H1 (cell line): Measurements from ENCODE around the gene FOXC1. TPM values are rescaled to one million over a fixed set of nuclear protein-coding genes. Genes with fewer than 3 reads are reported as not detected.

Experiments
- BACH1 ChIP-seq: IDR thresholded peaks from 2 replicates; pipeline ENCODE4 v1.6.1; 2012; ENCODE audit warnings: low read length, improper control_type of control experiment
- BCL11A ChIP-seq, 2 experiments: IDR thresholded peaks; one replicate each; pipeline ENCODE4 v1.6.1; 2011; ENCODE audit warnings: low read depth in 2 of 2, low read length in 2 of 2, mild to moderate bottlenecking in 2 of 2
- MAFK ChIP-seq: IDR thresholded peaks from 2 replicates; pipeline ENCODE4 v1.6.1; 2012; ENCODE audit warnings: low read depth, mild to moderate bottlenecking, improper control_type of control experiment, low read length
- RFX5 ChIP-seq: IDR thresholded peaks from 2 replicates; pipeline ENCODE4 v1.6.1; 2011; ENCODE audit warnings: low read depth, low read length, improper control_type of control experiment, borderline replicate concordance
- RNF2 ChIP-seq: fragments of 200-900, 300-1000 bp; sonication (generic); IDR thresholded peaks from 2 replicates; pipeline ENCODE4 v1.7.1; 2016; ENCODE audit warnings: borderline replicate concordance, low read depth, mild to moderate bottlenecking, antibody characterized with exemption, low read length; ENCODE audit not compliant: poor library complexity, severe bottlenecking; ENCODE audit errors: missing control alignments
- SP1 ChIP-seq: IDR thresholded peaks from 2 replicates; pipeline ENCODE4 v1.6.1; 2011; ENCODE audit warnings: low read depth, low read length
- SUZ12 ChIP-seq: fragments of 200-600 bp; sonication (generic); IDR thresholded peaks from 2 replicates; pipeline ENCODE4 v1.6.1; 2012; ENCODE audit warnings: mild to moderate bottlenecking, inconsistent platforms, low read length, moderate library complexity, mixed read lengths
- TCF12 ChIP-seq: IDR thresholded peaks from 2 replicates; pipeline ENCODE4 v1.6.1; 2011; ENCODE audit warnings: low read depth, mild to moderate bottlenecking, low read length
- ZNF274 ChIP-seq: IDR thresholded peaks from 2 replicates; pipeline ENCODE4 v1.7.0; 2012; ENCODE audit warnings: low read length, borderline replicate concordance; ENCODE audit errors: extremely low read depth
- polyA plus RNA-seq, 7 experiments: library from polyadenylated mRNA; depleted of rRNA in 3 of 7; stranded (reverse) in 5 of 7; unstranded in 2 of 7; fragments of >200 nt in 5 of 7; fragments of 200-250 nt in 2 of 7; gene quantifications; 1 replicate in 5 of 7; 2 replicates in 1 of 7; 4 replicates in 1 of 7; pipeline versions ENCODE4 v1.2.1 to v1.2.3, GENCODE V29; 2011 to 2013; ENCODE audit warnings: missing spikeins in 2 of 7, mixed read lengths in 2 of 7
- total RNA-seq: library from RNA; stranded (reverse); fragmentation: NEBNext Ultra II Directional; extraction: Animal tissue kit (Norgen Biotek cat#: 25700); gene quantifications from 2 replicates; pipeline ENCODE4 v1.2.1, GENCODE V29; 2021
- TF ChIP-seq, protein P1 (sequence below): fragments of 300-600 bp; sonication (generic); IDR thresholded peaks from 2 replicates; pipeline ENCODE4 v1.7.1; 2012; ENCODE audit warnings: low read length, moderate library complexity, mild to moderate bottlenecking, inconsistent platforms; ENCODE audit not compliant: insufficient replicate concordance

The FOXC1 gene
- total and polyA plus RNA-seq, 2 of the 8 experiments (the other 6 are each of a cell fraction or from before 2014, with no cell fraction given) = 0.22 TPM; not detected in 1

DNA sequence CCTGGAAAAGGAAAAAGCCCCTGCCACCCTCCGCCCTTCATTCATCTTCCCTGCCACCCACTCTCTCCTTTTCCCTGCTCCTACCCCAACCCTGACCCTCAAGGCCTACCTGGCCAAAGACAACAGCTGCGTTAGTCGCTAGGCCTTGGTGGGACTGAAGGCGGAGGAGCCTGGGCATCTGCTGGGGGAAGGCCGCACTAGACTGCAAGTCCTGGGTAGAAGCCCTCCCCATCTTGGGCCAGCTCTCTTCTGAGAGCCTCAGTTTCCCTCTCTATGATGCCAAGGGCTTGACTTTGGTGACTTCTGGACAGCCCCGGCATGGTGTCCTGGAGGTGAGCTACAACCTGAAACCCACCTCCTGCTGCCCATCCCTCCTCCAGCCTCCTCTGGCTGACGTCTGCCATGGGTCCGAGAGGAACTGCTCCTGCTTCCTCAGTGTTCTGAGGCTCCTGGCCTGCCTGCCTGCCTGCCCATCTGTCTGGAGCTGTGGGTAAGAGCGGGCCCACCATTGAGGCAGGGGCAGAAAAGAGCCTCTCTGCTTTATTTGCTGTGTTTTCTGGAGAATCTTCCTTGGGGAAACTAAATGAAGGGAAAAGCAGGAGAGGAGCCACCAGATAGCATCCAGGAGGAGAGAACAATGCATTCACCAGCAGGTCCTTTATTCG, 7.5 kb upstream of the FOXC1 start (continued):
- TF ChIP-seq, protein P1, sequence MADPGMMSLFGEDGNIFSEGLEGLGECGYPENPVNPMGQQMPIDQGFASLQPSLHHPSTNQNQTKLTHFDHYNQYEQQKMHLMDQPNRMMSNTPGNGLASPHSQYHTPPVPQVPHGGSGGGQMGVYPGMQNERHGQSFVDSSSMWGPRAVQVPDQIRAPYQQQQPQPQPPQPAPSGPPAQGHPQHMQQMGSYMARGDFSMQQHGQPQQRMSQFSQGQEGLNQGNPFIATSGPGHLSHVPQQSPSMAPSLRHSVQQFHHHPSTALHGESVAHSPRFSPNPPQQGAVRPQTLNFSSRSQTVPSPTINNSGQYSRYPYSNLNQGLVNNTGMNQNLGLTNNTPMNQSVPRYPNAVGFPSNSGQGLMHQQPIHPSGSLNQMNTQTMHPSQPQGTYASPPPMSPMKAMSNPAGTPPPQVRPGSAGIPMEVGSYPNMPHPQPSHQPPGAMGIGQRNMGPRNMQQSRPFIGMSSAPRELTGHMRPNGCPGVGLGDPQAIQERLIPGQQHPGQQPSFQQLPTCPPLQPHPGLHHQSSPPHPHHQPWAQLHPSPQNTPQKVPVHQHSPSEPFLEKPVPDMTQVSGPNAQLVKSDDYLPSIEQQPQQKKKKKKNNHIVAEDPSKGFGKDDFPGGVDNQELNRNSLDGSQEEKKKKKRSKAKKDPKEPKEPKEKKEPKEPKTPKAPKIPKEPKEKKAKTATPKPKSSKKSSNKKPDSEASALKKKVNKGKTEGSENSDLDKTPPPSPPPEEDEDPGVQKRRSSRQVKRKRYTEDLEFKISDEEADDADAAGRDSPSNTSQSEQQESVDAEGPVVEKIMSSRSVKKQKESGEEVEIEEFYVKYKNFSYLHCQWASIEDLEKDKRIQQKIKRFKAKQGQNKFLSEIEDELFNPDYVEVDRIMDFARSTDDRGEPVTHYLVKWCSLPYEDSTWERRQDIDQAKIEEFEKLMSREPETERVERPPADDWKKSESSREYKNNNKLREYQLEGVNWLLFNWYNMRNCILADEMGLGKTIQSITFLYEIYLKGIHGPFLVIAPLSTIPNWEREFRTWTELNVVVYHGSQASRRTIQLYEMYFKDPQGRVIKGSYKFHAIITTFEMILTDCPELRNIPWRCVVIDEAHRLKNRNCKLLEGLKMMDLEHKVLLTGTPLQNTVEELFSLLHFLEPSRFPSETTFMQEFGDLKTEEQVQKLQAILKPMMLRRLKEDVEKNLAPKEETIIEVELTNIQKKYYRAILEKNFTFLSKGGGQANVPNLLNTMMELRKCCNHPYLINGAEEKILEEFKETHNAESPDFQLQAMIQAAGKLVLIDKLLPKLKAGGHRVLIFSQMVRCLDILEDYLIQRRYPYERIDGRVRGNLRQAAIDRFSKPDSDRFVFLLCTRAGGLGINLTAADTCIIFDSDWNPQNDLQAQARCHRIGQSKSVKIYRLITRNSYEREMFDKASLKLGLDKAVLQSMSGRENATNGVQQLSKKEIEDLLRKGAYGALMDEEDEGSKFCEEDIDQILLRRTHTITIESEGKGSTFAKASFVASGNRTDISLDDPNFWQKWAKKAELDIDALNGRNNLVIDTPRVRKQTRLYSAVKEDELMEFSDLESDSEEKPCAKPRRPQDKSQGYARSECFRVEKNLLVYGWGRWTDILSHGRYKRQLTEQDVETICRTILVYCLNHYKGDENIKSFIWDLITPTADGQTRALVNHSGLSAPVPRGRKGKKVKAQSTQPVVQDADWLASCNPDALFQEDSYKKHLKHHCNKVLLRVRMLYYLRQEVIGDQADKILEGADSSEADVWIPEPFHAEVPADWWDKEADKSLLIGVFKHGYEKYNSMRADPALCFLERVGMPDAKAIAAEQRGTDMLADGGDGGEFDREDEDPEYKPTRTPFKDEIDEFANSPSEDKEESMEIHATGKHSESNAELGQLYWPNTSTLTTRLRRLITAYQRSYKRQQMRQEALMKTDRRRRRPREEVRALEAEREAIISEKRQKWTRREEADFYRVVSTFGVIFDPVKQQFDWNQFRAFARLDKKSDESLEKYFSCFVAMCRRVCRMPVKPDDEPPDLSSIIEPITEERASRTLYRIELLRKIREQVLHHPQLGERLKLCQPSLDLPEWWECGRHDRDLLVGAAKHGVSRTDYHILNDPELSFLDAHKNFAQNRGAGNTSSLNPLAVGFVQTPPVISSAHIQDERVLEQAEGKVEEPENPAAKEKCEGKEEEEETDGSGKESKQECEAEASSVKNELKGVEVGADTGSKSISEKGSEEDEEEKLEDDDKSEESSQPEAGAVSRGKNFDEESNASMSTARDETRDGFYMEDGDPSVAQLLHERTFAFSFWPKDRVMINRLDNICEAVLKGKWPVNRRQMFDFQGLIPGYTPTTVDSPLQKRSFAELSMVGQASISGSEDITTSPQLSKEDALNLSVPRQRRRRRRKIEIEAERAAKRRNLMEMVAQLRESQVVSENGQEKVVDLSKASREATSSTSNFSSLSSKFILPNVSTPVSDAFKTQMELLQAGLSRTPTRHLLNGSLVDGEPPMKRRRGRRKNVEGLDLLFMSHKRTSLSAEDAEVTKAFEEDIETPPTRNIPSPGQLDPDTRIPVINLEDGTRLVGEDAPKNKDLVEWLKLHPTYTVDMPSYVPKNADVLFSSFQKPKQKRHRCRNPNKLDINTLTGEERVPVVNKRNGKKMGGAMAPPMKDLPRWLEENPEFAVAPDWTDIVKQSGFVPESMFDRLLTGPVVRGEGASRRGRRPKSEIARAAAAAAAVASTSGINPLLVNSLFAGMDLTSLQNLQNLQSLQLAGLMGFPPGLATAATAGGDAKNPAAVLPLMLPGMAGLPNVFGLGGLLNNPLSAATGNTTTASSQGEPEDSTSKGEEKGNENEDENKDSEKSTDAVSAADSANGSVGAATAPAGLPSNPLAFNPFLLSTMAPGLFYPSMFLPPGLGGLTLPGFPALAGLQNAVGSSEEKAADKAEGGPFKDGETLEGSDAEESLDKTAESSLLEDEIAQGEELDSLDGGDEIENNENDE = no peak
- TF ChIP-seq RFX5 (no peak), TCF12 (no peak), BACH1 (no peak), ZNF274 (no peak), RNF2 (no peak), BCL11A (IDR thresholded peaks at IDR 0.05; ENCODE audit: low read depth in 2 of 2, low read length in 2 of 2) (no peak), MAFK (no peak), SP1 (no peak), SUZ12 (no peak)
